ENCODE data around the gene TSPEAR. TPM values are rescaled to one million over a fixed set of nuclear protein-coding genes. Genes with fewer than 3 reads are reported as not detected.
"Not testable (repeated sequence)": the region's sequence is repeated elsewhere in the genome, so short reads cannot be mapped to it uniquely, and the experiment has no call there.

Gene TSPEAR
- total RNA-seq, 1 donor from 2014 or later: 0.34 TPM

GRCh38 chr21:44648557-44649311 is 62.6 kb downstream of the TSPEAR start:
- peak; percentile 60 for DNase-seq (ENCODE audit: extremely low spot score, unreplicated experiment)
- H3K27ac Mint-ChIP-seq: no peak overlapping the region
- H3K9me3 Mint-ChIP-seq: peaks cover 9% of the 10 kb centered on the region
- TF ChIP-seq CTCF (conservative IDR thresholded peaks at IDR 0.05): no peak
- H3K4me3 Mint-ChIP-seq: no peak overlapping the region
- no peaks in the 10 kb centered on the region for H3K36me3 Mint-ChIP-seq
- peaks cover 9% of the 10 kb centered on the region for H3K27me3 Mint-ChIP-seq
- peaks cover 4% of the 10 kb centered on the region for H3K4me1 Mint-ChIP-seq (ENCODE audit: unreplicated experiment)

- Mint-ChIP-seq H3K27ac (no peak overlapping the region), H3K9me3 (peaks cover 12% of the 10 kb centered on the region), H3K36me3 (no peaks in the 10 kb centered on the region), H3K4me1 (ENCODE audit: unreplicated experiment) (peaks cover 4% of the 10 kb centered on the region), H3K27me3 (peaks cover 9% of the 10 kb centered on the region), H3K4me3 (no peak overlapping the region)
- DNase-seq (ENCODE audit: extremely low spot score, unreplicated experiment): no peak
- no peak for TF ChIP-seq CTCF (conservative IDR thresholded peaks at IDR 0.05)
These were observed 64.2 kb downstream of the TSPEAR start for GRCh38 chr21:44647222-44647552.

- H3K4me3 Mint-ChIP-seq; H3K27me3 Mint-ChIP-seq; H3K4me1 Mint-ChIP-seq (ENCODE audit: unreplicated experiment); H3K27ac Mint-ChIP-seq; H3K36me3 Mint-ChIP-seq: not testable (repeated sequence)
- DNase-seq (ENCODE audit: extremely low spot score, unreplicated experiment): peak; percentile 61
- peaks cover 12% of the 10 kb centered on the region for H3K9me3 Mint-ChIP-seq
These were observed 64.8 kb downstream of the TSPEAR start, which contains the start of gene KRTAP10-11 for GRCh38 chr21:44646366-44647221. Gene KRTAP10-11 (plus strand): TSS chr21:44646414. CDS start chr21:44646459, 45 bp downstream.

GRCh38 chr21:44644878-44645277 is 66.5 kb downstream of the TSPEAR start:
- no peak overlapping the region for H3K4me3 Mint-ChIP-seq
- DNase-seq (ENCODE audit: extremely low spot score, unreplicated experiment): no peak
- peaks cover 4% of the 10 kb centered on the region for H3K4me1 Mint-ChIP-seq (ENCODE audit: unreplicated experiment)
- H3K27me3 Mint-ChIP-seq: peaks cover 9% of the 10 kb centered on the region
- peaks cover 18% of the 10 kb centered on the region for H3K9me3 Mint-ChIP-seq
- no peak for TF ChIP-seq CTCF (conservative IDR thresholded peaks at IDR 0.05)
- H3K36me3 Mint-ChIP-seq: no peaks in the 10 kb centered on the region
- no peak overlapping the region for H3K27ac Mint-ChIP-seq

DNA sequence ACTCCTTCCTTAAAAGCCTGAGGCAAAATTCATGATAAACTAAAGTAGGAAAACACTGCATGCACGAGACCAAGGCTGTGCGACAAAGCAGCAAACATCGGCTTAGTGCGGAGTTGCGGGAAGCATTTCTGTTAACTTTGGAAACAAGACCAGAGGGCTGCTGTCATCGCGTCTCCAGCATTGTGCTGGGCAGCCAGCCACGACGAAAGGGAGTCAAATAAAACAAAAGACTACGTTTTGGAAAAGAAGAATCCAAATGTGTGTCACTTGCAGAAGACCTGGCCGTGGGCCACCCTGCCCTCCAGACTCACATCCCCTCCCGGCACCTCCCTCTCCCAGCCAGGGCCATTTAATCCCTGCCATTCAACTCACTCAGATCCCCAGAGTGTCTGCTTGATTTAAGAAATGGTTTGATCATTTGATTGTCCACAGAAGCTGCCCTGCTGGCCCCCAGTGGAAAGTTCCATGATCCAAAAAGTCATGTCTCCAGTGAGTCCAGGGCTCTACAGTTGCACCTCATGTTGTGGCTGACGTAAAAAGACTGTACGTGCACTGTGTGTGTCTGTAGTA is 67.5 kb downstream of the TSPEAR start:
- peaks cover 4% of the 10 kb centered on the region for H3K4me1 Mint-ChIP-seq (ENCODE audit: unreplicated experiment)
- no peak for DNase-seq (ENCODE audit: extremely low spot score, unreplicated experiment)
- H3K36me3 Mint-ChIP-seq: no peaks in the 10 kb centered on the region
- H3K4me3 Mint-ChIP-seq: no peak overlapping the region
- peaks cover 9% of the 10 kb centered on the region for H3K27me3 Mint-ChIP-seq
- H3K27ac Mint-ChIP-seq: no peak overlapping the region
- peaks cover 18% of the 10 kb centered on the region for H3K9me3 Mint-ChIP-seq
- TF ChIP-seq CTCF (conservative IDR thresholded peaks at IDR 0.05): no peak

GRCh38 chr21:44640761-44641160 is 70.6 kb downstream of the TSPEAR start:
- H3K9me3 Mint-ChIP-seq: peaks cover 18% of the 10 kb centered on the region
- peaks cover 3% of the 10 kb centered on the region for H3K27me3 Mint-ChIP-seq
- no peak overlapping the region for H3K27ac Mint-ChIP-seq
- no peaks in the 10 kb centered on the region for H3K36me3 Mint-ChIP-seq
- no peak for DNase-seq (ENCODE audit: extremely low spot score, unreplicated experiment)
- TF ChIP-seq CTCF (conservative IDR thresholded peaks at IDR 0.05): no peak
- no peak overlapping the region for H3K4me3 Mint-ChIP-seq
- no peaks in the 10 kb centered on the region for H3K4me1 Mint-ChIP-seq (ENCODE audit: unreplicated experiment)

Data from type B pancreatic cell (in vitro differentiated cells).